HepG2 (cell line): ENCODE data around the gene PKP4. TPM values are rescaled to one million over a fixed set of nuclear protein-coding genes. Genes with fewer than 3 reads are reported as not detected.

ENCODE experiments used
- ATAC-seq: fragments of 200-7000 bp; cut with Tn5 transposase; 3 replicates; pipeline ENCODE4 v1.9.1; 2020; ENCODE audit warnings: mild to moderate bottlenecking, moderate library complexity
- BruUV-seq: library from RNA; stranded (reverse); fragments of 400-500 nt; replicated peaks from 2 replicates; lab custom pipeline; 2021; lab: Mats Ljungman, UMichigan
- CTCF ChIA-PET: fragments of 300-600 bp; formaldehyde crosslinking; extraction: SDS; loops from one replicate; lab custom pipeline; 2021; ENCODE audit warnings: low total read pairs, inconsistent platforms, low intra/inter-chr PET ratio; lab: Yijun Ruan, JAX
- POLR2A ChIA-PET: fragments of 350-600 bp; sonication (Branson Sonifier 250); formaldehyde crosslinking; loops from one replicate; lab custom pipeline; 2020; ENCODE audit warnings: antibody characterized with exemption, inconsistent platforms; lab: Yijun Ruan, JAX
- DNase-seq: peaks from one replicate; pipeline ENCODE4 v3.0.0-alpha.2; 2015; ENCODE audit warnings: low spot score
- FAIRE-seq: peaks from 3 replicates; lab custom pipeline; 2011; peaks lifted over from hg19 to GRCh38; lab: Jason Lieb, UNC
- H2AFZ ChIP-seq: one replicate; pipeline ENCODE4 v1.6.1; 2011; ENCODE audit warnings: low read length, inconsistent platforms
- H3K27ac ChIP-seq: fragments of 300-600 bp; 3 replicates; pipeline ENCODE4 v1.8.0; 2011; ENCODE audit warnings: mixed run types, mild to moderate bottlenecking, mixed read lengths, low read length, inconsistent platforms; ENCODE audit not compliant: insufficient read depth; ENCODE audit errors: extremely low read length
- H3K27me3 ChIP-seq, 2 experiments: fragments of 200-600 bp in 1 of 2; 2 replicates in 1 of 2; 3 replicates in 1 of 2; pipeline versions ENCODE4 v1.6.0 to v1.8.0; 2011; ENCODE audit warnings: low read length in 2 of 2, mild to moderate bottlenecking in 2 of 2, moderate library complexity in 2 of 2, inconsistent platforms in 1 of 2; ENCODE audit not compliant: insufficient read depth in 2 of 2, control insufficient read depth in 1 of 2
- H3K36me3 ChIP-seq, 2 experiments: fragments of 200-600 bp in 1 of 2; replicated peaks in 1 of 2; 2 replicates in 1 of 2; 3 replicates in 1 of 2; pipeline versions ENCODE4 v1.5.1 to v1.8.0; 2011; ENCODE audit warnings: low read length in 2 of 2, inconsistent platforms in 1 of 2; ENCODE audit not compliant: insufficient read depth in 2 of 2, control insufficient read depth in 1 of 2
- H3K4me1 ChIP-seq: 2 replicates; pipeline ENCODE4 v1.5.1; 2012; ENCODE audit warnings: low read length, inconsistent platforms; ENCODE audit not compliant: insufficient read depth
- H3K4me2 ChIP-seq: 2 replicates; pipeline ENCODE4 v1.6.0; 2011; ENCODE audit warnings: low read depth, low read length, inconsistent platforms
- H3K4me3 ChIP-seq, 3 experiments: fragments of 200-600 bp in 1 of 3; sonication (generic), shearing (Covaris generic) in 1 of 3; replicated peaks in 1 of 3; 2 replicates each; pipeline ENCODE4 v1.5.1; 2011 to 2016; ENCODE audit warnings: low read length in 3 of 3, inconsistent platforms in 2 of 3, low read depth in 2 of 3, mild to moderate bottlenecking in 2 of 3, control low read depth in 1 of 3, mixed read lengths in 1 of 3; ENCODE audit not compliant: insufficient read depth in 1 of 3
- H3K79me2 ChIP-seq: one replicate; pipeline ENCODE4 v1.6.1; 2011; ENCODE audit warnings: low read length, inconsistent platforms; ENCODE audit not compliant: insufficient read depth
- H3K9ac ChIP-seq: 2 replicates; pipeline ENCODE4 v1.6.0; 2011; ENCODE audit warnings: mild to moderate bottlenecking, low read depth, low read length, inconsistent platforms; ENCODE audit not compliant: insufficient read depth
- H3K9me3 ChIP-seq: 2 replicates; pipeline ENCODE4 v1.5.1; 2012; ENCODE audit warnings: mild to moderate bottlenecking, low read length
- H4K20me1 ChIP-seq: 2 replicates; pipeline ENCODE4 v1.6.0; 2011; ENCODE audit warnings: inconsistent platforms, mild to moderate bottlenecking, low read length, moderate library complexity; ENCODE audit not compliant: insufficient read depth
- CTCF ChIP-seq: sonication (generic); formaldehyde crosslinking; IDR thresholded peaks from 2 replicates; pipeline ENCODE4 v1.5.0; 2020; ENCODE audit warnings: mild to moderate bottlenecking, missing genetic modification reagents, moderate library complexity
- KLF9 ChIP-seq: IDR thresholded peaks from 2 replicates; pipeline ENCODE4 v1.6.1; 2016; ENCODE audit warnings: low read depth
- MEF2D ChIP-seq: sonication (generic); formaldehyde crosslinking; IDR thresholded peaks from 2 replicates; pipeline ENCODE4 v1.5.1; 2020; ENCODE audit warnings: mild to moderate bottlenecking, missing genetic modification reagents
- NR2F1 ChIP-seq, 2 experiments: fragments of 450-650 bp in 1 of 2; formaldehyde crosslinking in 1 of 2; IDR thresholded peaks; 2 replicates each; pipeline versions ENCODE4 v1.5.0 to v1.6.1; 2016 to 2020; ENCODE audit warnings: mild to moderate bottlenecking in 1 of 2, missing compliant biosample characterization in 1 of 2, missing genetic modification reagents in 1 of 2, moderate library complexity in 1 of 2
- ZBTB10 ChIP-seq: sonication (generic); formaldehyde crosslinking; IDR thresholded peaks from 2 replicates; pipeline ENCODE4 v1.4.0; 2020; ENCODE audit warnings: missing genetic modification reagents, borderline replicate concordance
- ZNF18 ChIP-seq: sonication (generic); formaldehyde crosslinking; IDR thresholded peaks from 2 replicates; pipeline ENCODE4 v1.8.0; 2022; ENCODE audit warnings: mild to moderate bottlenecking, missing genetic modification reagents; ENCODE audit not compliant: insufficient replicate concordance
- ZNF280B ChIP-seq: sonication (generic); formaldehyde crosslinking; IDR thresholded peaks from 2 replicates; pipeline ENCODE4 v1.5.0; 2020; ENCODE audit warnings: missing genetic modification reagents, mild to moderate bottlenecking, borderline replicate concordance
- ZNF343 ChIP-seq: sonication (generic); formaldehyde crosslinking; IDR thresholded peaks from 2 replicates; pipeline ENCODE4 v1.4.0; 2020; ENCODE audit warnings: mild to moderate bottlenecking, missing genetic modification reagents
- ZNF614 ChIP-seq: IDR thresholded peaks from 2 replicates; pipeline ENCODE4 v1.6.1; 2018; ENCODE audit warnings: missing biosample characterization, missing genetic modification reagents, inconsistent platforms, borderline replicate concordance
- WGBS: methylation state at CpG from one replicate; pipeline ENCODE4 v1.1.6; 2017; ENCODE audit warnings: low lambda C conversion rate; 5-methylcytosine and 5-hydroxymethylcytosine counted together
- in situ Hi-C: cut with HindIII; loops from 2 replicates; pipeline ENCODE4 v1.10.0; 2017; ENCODE audit warnings: low pct_unique_long_range_greater_than_20kb; ENCODE audit not compliant: extremely low pct_ligation_motif_present
- intact Hi-C: fragments of 100-400 bp; cut with micrococcal nuclease; formaldehyde crosslinking; loops from one replicate; pipeline ENCODE4 v1.10.0; 2022; ENCODE audit not compliant: unreplicated experiment
- polyA plus RNA-seq, 8 experiments: library from polyadenylated mRNA; depleted of rRNA in 3 of 8; stranded (reverse) in 7 of 8; unstranded in 1 of 8; fragments of >200 nt; fragmentation: Illumina TruSeq in 4 of 8; extraction: Trizol in 4 of 8; gene quantifications; 2 replicates each; pipeline versions ENCODE4 v1.2.1 to v1.2.3, GENCODE V29; 2011 to 2016; ENCODE audit warnings: low read depth in 4 of 8, missing spikeins in 1 of 8, mixed read lengths in 1 of 8; ENCODE audit not compliant: insufficient read depth in 1 of 8
- total RNA-seq, 5 experiments: library from RNA; depleted of rRNA; stranded (reverse); fragments of >200 nt; fragmentation: Illumina TruSeq; extraction: Trizol; gene quantifications; 2 replicates each; pipeline ENCODE4 v1.2.3, GENCODE V29; 2016; ENCODE audit warnings: low read depth in 1 of 5

PKP4 gene
- total and polyA plus RNA-seq, 2 of the 13 experiments (the other 11 are each of a cell fraction or from before 2014, with no cell fraction given): 80.9 to 90.5 TPM

GRCh38 chr2:158414538-158414937 lies 42.2 kb upstream of the PKP4 start:
- WGBS: 0% methylated on average over 1 of the region's 1 CpG
- CTCF ChIA-PET: no interaction called here
- 0 out of 2 replicates have a peak, but pooled peaks cover 6% of the 10 kb centered on the region for H3K9me3 ChIP-seq
- no peak overlapping the region for H2AFZ ChIP-seq
- H3K27ac ChIP-seq: no peak overlapping the region
- intact Hi-C loops: no loop called here
- H4K20me1 ChIP-seq: no peaks in the 10 kb centered on the region
- in situ Hi-C loops: no loop called here
- no peak for DNase-seq
- no peak overlapping the region for H3K4me3 ChIP-seq
- no peak overlapping the region for H3K9ac ChIP-seq
- no peaks in the 10 kb centered on the region for H3K36me3 ChIP-seq
- no TSS peak for BruUV-seq
- no peak overlapping the region for H3K4me2 ChIP-seq
- H3K4me1 ChIP-seq: peaks cover 10% of the 10 kb centered on the region
- no peaks in the 10 kb centered on the region for H3K79me2 ChIP-seq
- FAIRE-seq: no peak
- TF ChIP-seq CTCF (CRISPR knock-in tag): no peak
- TF ChIP-seq, all 625 proteins: peak for 0
- ATAC-seq: no peak
- no peaks in the 10 kb centered on the region for H3K27me3 ChIP-seq
- POLR2A ChIA-PET: no interaction called here

GRCh38 chr2:158432117-158432516 lies 24.6 kb upstream of the PKP4 start:
- Histone ChIP-seq H3K4me3 (no peak overlapping the region), H3K9me3 (peaks cover 5% of the 10 kb centered on the region; the same call in 1 of the 2 replicates), H3K4me2 (no peak overlapping the region), H3K79me2 (no peaks in the 10 kb centered on the region), H3K27ac (no peak overlapping the region), H3K4me1 (no peaks in the 10 kb centered on the region), H3K27me3 (no peaks in the 10 kb centered on the region; a peak in 1 of 5 replicates), H3K9ac (no peak overlapping the region), H4K20me1 (no peaks in the 10 kb centered on the region), H2AFZ (no peak overlapping the region), H3K36me3 (no peaks in the 10 kb centered on the region)
- no peak for FAIRE-seq
- intact Hi-C loops: no loop called here
- ATAC-seq: no peak
- DNase-seq: no peak
- in situ Hi-C loops: no loop called here
- CTCF ChIA-PET: no interaction called here
- POLR2A ChIA-PET: no interaction called here
- no TSS peak for BruUV-seq
- no peak for TF ChIP-seq ZNF18 (CRISPR knock-in tag)
- no peak for TF ChIP-seq ZNF343
- TF ChIP-seq KLF9 (CRISPR knock-in tag): no peak
- TF ChIP-seq ZBTB10 (CRISPR knock-in tag): no peak
- TF ChIP-seq ZNF614 (CRISPR knock-in tag): no peak
- no peak for TF ChIP-seq MEF2D (CRISPR knock-in tag)
- TF ChIP-seq ZNF280B (CRISPR knock-in tag): no peak
- TF ChIP-seq NR2F1 (CRISPR knock-in tag; IDR thresholded peaks at IDR 0.05): no peak
